Measurements from ENCODE around the gene BICRAL. TPM values are rescaled to one million over a fixed set of nuclear protein-coding genes. Genes with fewer than 3 reads are reported as not detected.

BICRAL gene
- total and polyA plus RNA-seq, 9 of the 15 experiments (the other 6 are each of a cell fraction or from before 2014, with no cell fraction given) = 1.2 to 11.9 (median 5.6) TPM

DNA sequence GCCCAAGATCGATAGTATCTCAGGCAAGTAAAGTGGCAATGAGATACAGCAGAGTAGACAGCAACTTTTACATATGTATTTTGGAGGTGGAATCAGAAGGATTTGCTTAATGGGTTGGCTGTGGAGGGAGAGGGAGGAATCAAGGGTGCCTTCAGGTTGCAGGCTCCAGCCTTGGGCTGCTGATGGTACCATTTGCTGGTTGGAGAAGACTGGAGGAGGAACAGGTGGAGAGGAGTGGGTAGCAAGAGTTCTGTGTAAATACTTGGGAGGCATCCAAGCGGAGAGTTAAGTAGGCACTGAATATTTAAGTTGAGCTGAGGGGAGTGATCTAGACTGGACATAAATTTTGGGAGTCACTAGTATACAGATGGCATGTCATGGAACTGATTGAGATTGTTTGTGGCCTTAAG lies 5.2 kb downstream of the BICRAL start (continued):
- no peak for TF ChIP-seq ADNP (tag; IDR thresholded peaks at IDR 0.05)
- TF ChIP-seq HLTF (IDR thresholded peaks at IDR 0.05) = 0 out of 2 replicates have a peak, but pooled peaks have one; percentile 48
- no peak for TF ChIP-seq ZNF311 (CRISPR knock-in tag; IDR thresholded peaks at IDR 0.05)
- TF ChIP-seq ZNF384 (IDR thresholded peaks at IDR 0.05; ENCODE audit: low read depth, low read length) = no peak
- TF ChIP-seq KDM4B (IDR thresholded peaks at IDR 0.05; ENCODE audit: borderline replicate concordance in 2 of 2, low read depth in 1 of 2) = no peak
- 0 out of 2 replicates have a peak, but pooled peaks have one; percentile 43 for TF ChIP-seq SMAD3 (CRISPR knock-in tag; conservative IDR thresholded peaks at IDR 0.05)
- peak; percentile 30; the same call in 1 of the 2 replicates for TF ChIP-seq SUPT5H (IDR thresholded peaks at IDR 0.05)
- no peak for TF ChIP-seq FOSL1 (tag; conservative IDR thresholded peaks at IDR 0.05)
- no peak for TF ChIP-seq SPI1 (IDR thresholded peaks at IDR 0.05; ENCODE audit: borderline replicate concordance, low read depth, low read length)
- TF ChIP-seq, protein P1, sequence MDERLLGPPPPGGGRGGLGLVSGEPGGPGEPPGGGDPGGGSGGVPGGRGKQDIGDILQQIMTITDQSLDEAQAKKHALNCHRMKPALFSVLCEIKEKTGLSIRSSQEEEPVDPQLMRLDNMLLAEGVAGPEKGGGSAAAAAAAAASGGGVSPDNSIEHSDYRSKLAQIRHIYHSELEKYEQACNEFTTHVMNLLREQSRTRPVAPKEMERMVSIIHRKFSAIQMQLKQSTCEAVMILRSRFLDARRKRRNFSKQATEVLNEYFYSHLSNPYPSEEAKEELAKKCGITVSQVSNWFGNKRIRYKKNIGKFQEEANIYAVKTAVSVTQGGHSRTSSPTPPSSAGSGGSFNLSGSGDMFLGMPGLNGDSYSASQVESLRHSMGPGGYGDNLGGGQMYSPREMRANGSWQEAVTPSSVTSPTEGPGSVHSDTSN (CRISPR knock-in tag; IDR thresholded peaks at IDR 0.05; ENCODE audit: low read depth) = no peak
- TF ChIP-seq, protein P1 (tag; conservative IDR thresholded peaks at IDR 0.05; ENCODE audit: low read depth) = peak; percentile 88
- 0 out of 2 replicates have a peak, but pooled peaks have one; percentile 38 for TF ChIP-seq SMARCA4 (IDR thresholded peaks at IDR 0.05)
- TF ChIP-seq POLR2B (IDR thresholded peaks at IDR 0.05; ENCODE audit: low read depth, partially characterized antibody) = peak; percentile 50

All from K562 (cell line).